Adipocyte (in vitro differentiated cells): ENCODE measurements around the gene PCGF1.

Experiments used
- DNase-seq: peaks from one replicate; pipeline ENCODE4 v3.0.0-alpha.2; 2015; ENCODE audit warnings: low read depth
- H3K27me3 ChIP-seq: replicated peaks from 2 replicates; pipeline ENCODE4 v1.7.0; 2013; ENCODE audit warnings: mild to moderate bottlenecking, low read length, moderate library complexity; ENCODE audit not compliant: control insufficient read depth, insufficient read depth
- H3K36me3 ChIP-seq: 2 replicates; pipeline ENCODE4 v1.7.0; 2013; ENCODE audit warnings: low read length, mild to moderate bottlenecking, moderate library complexity; ENCODE audit not compliant: control insufficient read depth, insufficient read depth, severe bottlenecking
- H3K4me1 ChIP-seq: 2 replicates; pipeline ENCODE4 v1.7.0; 2013; ENCODE audit warnings: mild to moderate bottlenecking, low read length, moderate library complexity; ENCODE audit not compliant: control insufficient read depth, insufficient read depth
- H3K4me3 ChIP-seq: 2 replicates; pipeline ENCODE4 v1.7.0; 2013; ENCODE audit warnings: mild to moderate bottlenecking, low read length, moderate library complexity
- H3K9ac ChIP-seq: 2 replicates; pipeline ENCODE4 v1.7.0; 2013; ENCODE audit warnings: mild to moderate bottlenecking, low read length, moderate library complexity
- H3K9me3 ChIP-seq: 2 replicates; pipeline ENCODE4 v1.7.0; 2013; ENCODE audit warnings: mild to moderate bottlenecking, low read length, moderate library complexity; ENCODE audit not compliant: control insufficient read depth

Gene PCGF1

GRCh38 chr2:74512744-74513604, 5.5 kb upstream of the PCGF1 start:
- H3K4me1 ChIP-seq = peaks cover 4% of the 10 kb centered on the region
- H3K9me3 ChIP-seq = no peaks in the 10 kb centered on the region
- H3K27me3 ChIP-seq = peaks cover 69% of the 10 kb centered on the region
- H3K36me3 ChIP-seq = no peaks in the 10 kb centered on the region
- DNase-seq = no peak
- no peak overlapping the region for H3K4me3 ChIP-seq
- no peak overlapping the region for H3K9ac ChIP-seq

GRCh38 chr2:74511104-74511989, 3.9 kb upstream of the PCGF1 start:
- H3K4me1 ChIP-seq = peaks cover 12% of the 10 kb centered on the region
- peak; percentile 11 for DNase-seq
- H3K4me3 ChIP-seq = no peak overlapping the region
- H3K36me3 ChIP-seq = no peaks in the 10 kb centered on the region
- H3K9me3 ChIP-seq = no peaks in the 10 kb centered on the region
- peaks cover 54% of the 10 kb centered on the region for H3K27me3 ChIP-seq
- no peak overlapping the region for H3K9ac ChIP-seq

DNA sequence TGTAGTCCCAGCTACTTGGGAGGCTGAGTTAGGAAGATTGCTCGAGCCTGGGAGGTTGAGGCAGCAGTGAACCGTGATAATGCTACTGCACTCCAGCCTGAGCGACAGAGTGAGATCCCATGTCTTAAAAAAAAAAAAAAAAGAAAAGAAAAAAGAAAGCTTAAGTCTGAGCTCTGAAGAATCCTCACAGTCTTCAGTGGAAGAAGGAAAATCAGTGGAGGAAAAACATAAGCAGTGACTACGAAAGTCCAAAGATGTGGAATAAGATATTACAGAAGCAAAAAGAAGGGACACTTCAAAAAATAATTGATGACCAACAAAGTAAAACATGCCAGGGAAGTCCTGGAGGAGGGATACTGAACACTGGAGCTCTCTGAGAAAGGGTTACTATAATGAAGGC, 2.8 kb upstream of the PCGF1 start:
- peaks cover 9% of the 10 kb centered on the region for H3K36me3 ChIP-seq
- no peak overlapping the region for H3K4me3 ChIP-seq
- no peak for DNase-seq
- H3K9me3 ChIP-seq = no peaks in the 10 kb centered on the region
- H3K4me1 ChIP-seq = peaks cover 22% of the 10 kb centered on the region
- H3K9ac ChIP-seq = no peak overlapping the region
- H3K27me3 ChIP-seq = peaks cover 45% of the 10 kb centered on the region

DNA sequence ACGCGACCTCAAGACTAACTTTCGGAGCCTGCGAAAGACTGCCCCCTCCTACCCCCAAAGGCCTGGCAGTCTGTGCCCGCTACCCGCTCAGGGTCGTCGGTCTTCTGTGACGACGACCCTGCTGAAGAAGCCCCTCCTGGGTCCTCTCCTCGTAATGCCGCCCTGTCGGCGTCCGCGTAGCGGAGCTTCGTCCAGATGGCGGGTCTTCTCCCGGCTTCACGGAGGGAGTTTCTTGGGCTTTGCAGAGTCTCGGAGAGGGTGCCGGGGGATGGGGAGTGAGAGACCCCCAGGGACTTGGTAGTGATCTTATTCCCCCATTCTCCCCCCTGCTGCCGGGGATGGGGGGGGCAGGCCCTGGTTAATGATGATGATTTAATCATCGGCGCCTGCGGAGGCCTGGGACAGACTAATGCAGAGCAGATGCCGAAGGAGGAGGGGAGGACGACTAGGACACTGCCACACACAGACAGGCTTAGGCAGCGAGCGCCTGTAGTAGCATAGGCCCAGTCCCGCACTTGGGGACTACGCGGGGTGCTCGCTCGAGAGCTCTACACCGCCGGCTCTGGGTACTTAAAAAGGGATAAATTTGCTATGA, 528 bp upstream of the PCGF1 start:
- H3K4me3 ChIP-seq = peak overlapping the region; percentile 96

GRCh38 chr2:74505448-74506246, 1.8 kb downstream of the PCGF1 start:
- H3K9me3 ChIP-seq = no peaks in the 10 kb centered on the region
- H3K36me3 ChIP-seq = peaks cover 18% of the 10 kb centered on the region
- peaks cover 44% of the 10 kb centered on the region for H3K4me1 ChIP-seq
- no peak for DNase-seq
- H3K27me3 ChIP-seq = peaks cover 4% of the 10 kb centered on the region
- H3K9ac ChIP-seq = peak overlapping the region; percentile 94
- peak overlapping the region; percentile 96 for H3K4me3 ChIP-seq

More for the DNA sequence above, 528 bp upstream of the PCGF1 start:
- Histone ChIP-seq H3K4me1 (peaks cover 41% of the 10 kb centered on the region), H3K27me3 (peaks cover 25% of the 10 kb centered on the region), H3K9me3 (no peaks in the 10 kb centered on the region), H3K9ac (peak overlapping the region; percentile 99), H3K36me3 (peaks cover 18% of the 10 kb centered on the region)
- peak; percentile 76 for DNase-seq

GRCh38 chr2:74504591-74504990, 2.9 kb downstream of the PCGF1 start:
- peak; percentile 5 for DNase-seq
- Histone ChIP-seq H3K9me3 (no peaks in the 10 kb centered on the region), H3K9ac (peak overlapping the region; percentile 94), H3K27me3 (no peaks in the 10 kb centered on the region), H3K36me3 (peaks cover 18% of the 10 kb centered on the region), H3K4me3 (peak overlapping the region; percentile 96), H3K4me1 (peaks cover 44% of the 10 kb centered on the region)

DNA sequence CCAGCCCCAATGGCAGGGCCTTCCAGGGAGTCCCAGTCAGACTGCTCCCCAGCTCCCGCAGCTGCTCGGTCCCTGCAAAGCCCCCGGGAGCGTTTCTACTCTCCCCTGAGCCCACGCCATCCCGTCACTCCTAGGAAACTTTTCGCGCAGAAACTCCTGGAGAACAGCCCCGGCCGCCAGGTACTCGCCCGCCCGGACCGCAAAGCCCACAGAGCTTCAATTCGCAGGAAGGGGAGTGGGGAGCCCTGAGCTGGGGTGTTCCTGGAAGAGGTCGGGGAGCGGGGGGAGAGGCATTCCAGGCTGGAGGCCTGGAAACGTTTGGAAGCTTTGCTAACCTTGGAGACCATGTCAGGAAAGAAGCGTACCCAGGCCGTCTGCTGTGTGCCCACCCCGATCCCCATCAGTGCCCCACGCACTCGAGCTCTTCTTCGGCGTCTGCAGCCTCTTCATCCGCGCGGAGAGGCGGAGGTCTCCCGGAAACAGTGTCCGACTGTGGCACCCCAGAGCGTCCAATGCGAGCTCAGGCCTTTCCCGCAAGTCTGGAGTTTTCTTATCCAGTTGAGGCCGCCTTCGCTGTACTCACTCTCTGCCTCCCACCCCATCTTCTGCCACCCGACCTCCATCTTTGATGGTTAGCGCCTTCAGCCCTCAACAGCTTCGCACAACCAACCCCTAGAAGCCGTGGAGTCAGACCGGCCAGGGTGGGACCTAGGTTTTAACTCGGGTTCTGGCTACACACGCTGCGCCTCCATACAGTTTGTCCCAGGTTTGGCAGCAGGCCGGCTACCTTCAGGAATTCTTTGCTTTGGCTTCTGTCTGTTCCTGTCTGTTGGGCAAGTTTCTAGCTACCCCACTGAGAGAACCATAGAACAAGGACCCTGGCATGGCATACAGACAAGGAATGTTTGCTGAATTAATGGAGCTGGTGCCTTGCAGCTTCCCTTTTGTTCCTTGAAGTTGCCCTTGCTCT, 3.7 kb downstream of the PCGF1 start:
- DNase-seq = peak; percentile 14
- peak overlapping the region; percentile 94 for H3K9ac ChIP-seq
- H3K36me3 ChIP-seq = peaks cover 18% of the 10 kb centered on the region
- no peaks in the 10 kb centered on the region for H3K9me3 ChIP-seq
- peak overlapping the region; percentile 96 for H3K4me3 ChIP-seq
- H3K4me1 ChIP-seq = peaks cover 49% of the 10 kb centered on the region
- H3K27me3 ChIP-seq = no peaks in the 10 kb centered on the region

- DNase-seq = peak; percentile 91
- Histone ChIP-seq H3K4me3 (peak overlapping the region; percentile 96), H3K4me1 (peaks cover 53% of the 10 kb centered on the region), H3K36me3 (peaks cover 18% of the 10 kb centered on the region), H3K27me3 (no peaks in the 10 kb centered on the region), H3K9me3 (no peaks in the 10 kb centered on the region), H3K9ac (peak overlapping the region; percentile 94)
Observed at GRCh38 chr2:74502720-74503505, 4.6 kb downstream of the PCGF1 start.

DNA sequence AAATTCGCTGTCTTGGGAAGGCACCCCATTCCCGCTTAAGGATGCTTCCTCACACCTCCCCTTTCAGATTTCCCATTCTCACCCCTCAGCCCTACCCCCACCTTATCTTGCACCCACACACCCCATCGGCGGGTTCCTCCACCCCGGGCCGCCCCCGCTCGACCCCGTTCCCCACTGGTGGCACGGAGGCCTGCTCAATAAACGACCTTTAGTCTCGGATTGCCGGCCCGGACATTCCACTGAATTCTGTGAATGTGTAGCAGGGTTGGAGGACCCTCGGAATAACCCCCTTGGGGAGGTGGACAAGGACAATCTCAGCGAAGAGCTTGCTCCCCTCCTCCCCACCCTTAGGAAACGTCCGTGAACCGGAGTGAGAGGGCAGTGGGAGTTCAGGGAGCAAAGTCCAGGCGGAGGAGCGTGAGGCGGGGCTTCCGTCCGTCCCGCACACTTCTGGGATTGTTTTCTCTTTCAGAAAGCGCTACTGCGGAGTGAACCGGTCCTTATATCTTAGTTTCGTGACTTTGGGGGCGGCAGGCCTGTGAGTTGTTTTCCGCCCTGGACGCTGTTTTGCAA, 5.3 kb downstream of the PCGF1 start:
- peak overlapping the region; percentile 94 for H3K9ac ChIP-seq
- no peaks in the 10 kb centered on the region for H3K9me3 ChIP-seq
- peaks cover 18% of the 10 kb centered on the region for H3K36me3 ChIP-seq
- DNase-seq = no peak
- H3K4me1 ChIP-seq = peaks cover 58% of the 10 kb centered on the region
- H3K27me3 ChIP-seq = no peaks in the 10 kb centered on the region
- peak overlapping the region; percentile 96 for H3K4me3 ChIP-seq
